NCI-H146 treated with DMSO at 0.1 percent for 48 hours (cell line): ENCODE results near the gene CTTN.
"Not testable (repeated sequence)": the region's sequence is repeated elsewhere in the genome, so short reads cannot be mapped to it uniquely, and the experiment has no call there.

Source experiments
- DNase-seq: peaks from one replicate; lab custom pipeline; 2025; ENCODE audit not compliant: unreplicated experiment; lab: John Stamatoyannopoulos, UW

CTTN gene

DNA sequence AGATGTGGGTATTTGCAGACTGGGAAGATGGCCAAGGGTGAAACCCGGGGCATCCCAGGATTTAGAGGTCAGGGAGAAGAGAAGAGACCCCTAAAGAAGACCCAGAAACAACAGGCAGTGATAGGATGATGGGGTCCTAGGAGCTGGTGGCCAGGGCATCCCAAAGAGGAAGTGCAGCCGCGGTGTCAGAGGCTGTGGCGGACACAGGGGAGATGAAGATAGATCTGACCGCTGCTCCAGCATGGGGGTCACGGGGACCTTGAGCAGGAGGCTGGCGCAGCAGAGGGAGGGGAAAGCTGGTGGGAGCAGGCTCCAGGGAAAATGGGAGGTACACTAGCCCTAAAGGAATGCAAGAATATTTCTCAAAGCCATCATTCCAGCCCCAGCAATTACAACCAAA lies 47.3 kb downstream of the CTTN start:
- DNase-seq: no peak

DNA sequence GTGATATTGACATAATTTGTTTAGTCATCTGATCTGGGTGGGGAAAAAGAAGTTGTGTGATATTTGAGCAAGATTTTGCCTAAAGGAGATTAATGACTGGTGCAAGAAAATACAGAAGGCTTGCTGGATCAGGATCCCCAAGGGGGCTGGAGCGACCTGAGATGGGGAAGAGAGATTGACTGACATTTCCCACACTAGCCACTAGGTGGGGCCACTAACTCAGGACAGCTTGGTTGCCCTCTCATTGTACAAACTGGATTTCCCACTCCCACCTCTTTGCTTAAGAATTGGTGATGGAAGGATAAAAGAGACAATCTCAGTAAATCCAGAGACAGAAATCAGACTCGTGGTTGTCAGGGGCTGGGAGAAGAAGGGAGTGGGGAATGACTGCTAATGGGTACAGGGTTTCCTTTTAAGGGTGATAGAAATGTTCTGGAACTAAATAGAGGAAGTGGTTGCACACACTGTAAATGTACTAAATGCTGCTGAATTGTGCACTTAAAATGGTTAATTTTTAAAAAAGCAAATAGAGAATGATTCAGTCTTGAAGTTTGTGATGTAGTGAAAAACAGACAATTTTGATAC lies 50.7 kb downstream of the CTTN start:
- DNase-seq: no peak

DNA sequence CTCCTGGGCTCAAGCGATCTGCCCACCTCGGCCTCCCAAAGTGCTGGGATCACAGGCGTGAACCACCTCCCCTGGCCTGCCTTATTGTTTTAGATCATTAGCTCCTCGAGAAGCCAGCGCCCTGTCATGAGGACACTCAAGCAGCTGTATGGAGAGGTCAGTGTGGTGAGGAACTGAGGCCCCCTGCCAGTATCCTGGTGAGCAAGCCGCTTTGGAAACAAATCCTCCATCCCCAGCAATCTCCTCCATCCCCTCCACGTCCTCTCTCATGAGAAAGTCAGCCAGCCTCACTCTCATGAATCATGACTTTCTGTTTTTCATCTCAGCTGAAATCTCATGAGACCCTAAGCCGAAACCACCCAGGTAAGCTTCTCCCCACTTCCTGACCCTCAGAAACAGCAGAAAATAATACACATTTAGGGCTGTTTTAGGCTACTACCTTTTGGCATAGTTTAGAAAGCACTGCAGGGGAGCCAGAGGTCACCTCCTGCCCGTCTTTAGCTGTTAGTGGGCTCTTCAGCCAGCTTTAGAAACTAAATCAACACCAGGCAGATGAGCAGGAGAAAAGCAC lies 56.0 kb downstream of the CTTN start:
- DNase-seq: no peak

- not testable (repeated sequence) for DNase-seq
These were observed 56.5 kb downstream of the CTTN start for GRCh38 chr11:70454811-70455210.

DNA sequence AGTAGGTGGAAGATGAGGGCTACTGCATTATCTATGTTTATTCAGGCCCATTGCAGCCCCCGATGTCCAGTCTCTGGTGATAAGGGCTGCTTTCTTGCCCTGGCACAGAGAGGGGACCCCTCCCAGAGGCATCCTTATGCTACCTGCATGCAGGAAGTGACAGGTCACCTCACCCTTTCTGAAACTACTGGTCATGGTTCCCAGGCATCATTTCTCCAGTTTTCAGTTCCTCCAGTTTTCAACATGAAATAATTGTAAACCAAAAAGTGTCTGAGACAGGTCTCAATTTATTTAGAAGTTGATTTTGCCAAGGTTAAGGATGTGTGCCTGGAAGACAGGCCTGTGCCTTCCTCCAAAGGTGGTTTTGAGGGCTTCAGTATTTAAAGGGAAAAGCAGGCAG lies 57.0 kb downstream of the CTTN start:
- no peak for DNase-seq

- DNase-seq: no peak
These were observed 58.7 kb downstream of the CTTN start for GRCh38 chr11:70456921-70457532.

- no peak for DNase-seq
These were observed 60.4 kb downstream of the CTTN start for GRCh38 chr11:70458736-70459135.

- no peak for DNase-seq
These were observed 61.8 kb downstream of the CTTN start for GRCh38 chr11:70460111-70460510.

DNA sequence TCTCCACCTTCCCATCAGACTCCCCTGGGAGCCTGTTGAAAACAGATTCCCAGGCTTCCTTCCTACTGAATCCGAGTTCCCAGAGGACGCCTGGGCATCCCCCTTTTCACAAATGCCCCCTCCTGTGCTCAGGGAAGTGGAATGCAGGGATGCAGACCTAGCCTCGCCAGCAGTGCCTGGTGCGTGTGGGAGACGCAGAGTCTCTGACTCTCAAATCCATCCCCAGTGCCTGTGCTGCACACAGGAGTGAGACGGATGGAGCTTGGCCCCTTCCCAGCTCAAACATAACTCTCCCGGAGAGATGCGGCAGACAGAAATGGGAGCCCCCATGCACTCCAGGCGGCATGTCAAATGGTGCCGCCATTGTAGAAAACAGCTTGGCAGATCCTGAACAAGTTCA lies 62.6 kb downstream of the CTTN start:
- no peak for DNase-seq

- DNase-seq: no peak
These were observed 64.6 kb downstream of the CTTN start for GRCh38 chr11:70462818-70463477.

DNA sequence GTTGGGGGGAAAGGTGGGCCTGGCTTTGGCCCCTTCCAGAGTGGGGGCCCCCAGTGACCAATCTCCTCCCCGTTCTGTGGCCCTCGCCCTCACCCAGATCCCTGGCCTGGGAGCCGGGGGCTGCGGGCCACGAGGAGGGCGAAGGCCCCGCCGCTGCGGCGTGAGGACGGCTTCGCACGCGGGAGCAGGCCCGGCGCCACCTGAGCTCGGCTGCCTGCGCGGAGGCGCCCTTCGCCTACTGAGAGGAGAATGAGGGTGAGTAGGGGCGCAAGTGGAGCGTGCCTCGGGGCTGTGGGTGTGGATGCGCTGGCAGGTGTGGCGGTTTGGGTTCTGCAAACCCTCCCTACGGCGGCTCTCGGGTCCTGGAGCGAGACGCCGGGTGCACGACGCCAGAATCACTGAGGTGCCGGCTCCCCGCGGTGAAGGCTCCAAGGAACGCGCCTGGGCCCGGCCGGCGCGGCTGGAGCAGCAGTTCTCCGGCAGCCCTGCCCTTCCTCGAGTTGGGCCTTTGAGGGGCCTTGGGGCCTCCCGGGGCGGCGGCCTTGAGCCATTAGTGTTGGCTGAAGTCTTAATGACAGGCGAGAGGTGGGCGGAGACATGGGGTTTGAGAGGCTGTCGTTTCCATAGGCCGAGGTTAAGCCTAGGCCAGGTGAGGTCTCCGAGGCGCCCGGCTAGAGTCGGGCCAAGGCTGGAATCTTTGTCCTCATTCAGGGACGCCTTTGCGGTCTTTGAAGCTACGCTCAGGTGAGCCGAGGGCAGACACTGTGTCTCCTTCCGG lies 65.3 kb downstream of the CTTN start:
- no peak for DNase-seq

DNA sequence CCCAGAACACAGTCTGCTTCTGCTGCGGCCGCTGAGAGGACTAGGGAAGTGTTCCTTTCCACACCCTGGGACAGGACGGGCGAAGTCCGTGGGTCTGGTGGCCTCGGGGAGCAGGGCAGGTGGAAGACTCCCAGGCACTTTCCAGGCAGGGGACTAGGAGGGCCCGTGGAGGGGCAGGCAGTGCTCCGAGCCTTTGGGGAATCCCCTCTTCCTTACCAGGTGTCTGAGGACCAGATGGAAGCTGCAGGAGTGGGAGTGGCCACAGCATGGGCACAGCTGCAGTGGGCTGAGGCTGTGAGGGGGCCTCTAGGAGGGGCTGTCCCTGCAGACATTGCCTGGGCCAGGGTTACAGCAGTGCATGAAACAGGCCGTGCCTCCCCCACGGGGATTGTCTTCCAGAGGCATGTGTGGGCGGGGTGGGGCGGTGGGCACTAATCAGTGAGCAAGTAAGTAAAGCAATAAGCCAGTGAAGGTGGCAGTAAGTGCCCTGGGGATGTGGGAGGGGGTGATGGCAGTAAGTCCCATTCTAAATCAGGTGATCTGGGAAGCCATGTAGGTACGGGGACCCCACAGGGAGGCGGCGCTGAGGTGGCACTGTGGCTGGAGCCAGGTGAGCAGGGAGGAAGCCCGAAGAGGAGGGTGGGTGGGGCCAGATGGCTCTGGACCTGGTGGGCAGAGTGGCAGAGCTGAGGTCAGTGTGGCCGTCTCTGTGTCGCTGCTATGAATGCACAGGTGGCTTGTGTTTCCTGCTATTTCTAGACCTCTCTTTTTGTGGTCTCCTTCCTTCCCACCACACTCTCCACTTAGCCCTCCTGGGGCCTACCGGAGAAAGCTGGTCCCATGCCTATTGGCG lies 66.4 kb downstream of the CTTN start:
- DNase-seq: no peak

- no peak for DNase-seq
These were observed 67.8 kb downstream of the CTTN start for GRCh38 chr11:70466154-70466553.

GRCh38 chr11:70466596-70466995 lies 68.3 kb downstream of the CTTN start:
- no peak for DNase-seq

- DNase-seq: peak; percentile 38
These were observed 69.1 kb downstream of the CTTN start for GRCh38 chr11:70467201-70468085.

GRCh38 chr11:70468256-70469195 lies 70.2 kb downstream of the CTTN start:
- no peak for DNase-seq

- no peak for DNase-seq
These were observed 71.8 kb downstream of the CTTN start for GRCh38 chr11:70470127-70470526.

- DNase-seq: no peak
These were observed 72.9 kb downstream of the CTTN start for GRCh38 chr11:70471254-70471653.

- no peak for DNase-seq
These were observed 73.9 kb downstream of the CTTN start for GRCh38 chr11:70472240-70472639.
